Thyroid gland (tissue), 4 donors: ENCODE data around the gene ZNF641.

ENCODE experiments used
- CTCF ChIP-seq, 6 experiments: fragments of 200-600 bp in 3 of 6; fragments of 450-650 bp in 3 of 6; sonication (generic) in 3 of 6; IDR thresholded peaks; one replicate each; pipeline ENCODE4 v1.5.1; 2016 to 2019; ENCODE audit warnings: antibody characterized with exemption in 6 of 6, mild to moderate bottlenecking in 2 of 6, inconsistent platforms in 1 of 6, moderate library complexity in 1 of 6
- POLR2A ChIP-seq, 2 donors: fragments of 450-650 bp; IDR thresholded peaks; one replicate each; pipeline ENCODE4 v1.6.1; 2017; ENCODE audit warnings: antibody characterized with exemption in 2 of 2, mild to moderate bottlenecking in 2 of 2, moderate library complexity in 1 of 2

DNA sequence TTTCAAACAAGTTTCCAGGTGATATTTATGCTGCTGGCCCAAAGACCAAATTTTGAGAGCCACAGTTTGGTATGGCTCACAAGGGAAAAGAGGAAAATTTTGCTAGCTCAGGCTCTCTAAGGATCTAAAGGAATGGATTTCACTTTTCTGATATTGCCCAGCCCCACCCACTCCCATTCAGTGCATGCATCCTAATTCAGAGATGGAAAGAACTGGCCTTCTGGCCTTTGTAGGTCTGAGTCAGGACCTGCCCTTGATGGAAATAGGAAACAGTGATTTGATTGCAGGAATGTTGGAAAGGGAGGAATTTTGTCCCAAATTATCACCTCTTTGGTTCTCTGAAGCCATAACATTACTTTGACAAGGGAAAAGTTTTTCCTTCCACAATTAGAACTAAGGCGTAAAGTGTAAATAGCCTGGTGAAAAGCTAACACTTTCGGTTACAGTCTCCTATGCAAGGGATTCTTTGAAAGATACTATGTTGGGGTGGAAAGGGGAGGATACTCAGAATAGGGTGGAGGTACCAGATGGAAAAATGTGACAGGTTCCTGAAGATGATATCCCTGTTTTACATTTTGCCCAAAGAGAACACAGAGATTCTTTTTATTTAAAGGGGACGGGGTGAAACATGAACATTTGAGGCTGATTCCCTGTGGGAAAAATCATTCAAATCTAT is 11.1 kb downstream of the ZNF641 start:
- TF ChIP-seq CTCF (IDR thresholded peaks at IDR 0.05) (no peak), POLR2A (IDR thresholded peaks at IDR 0.05) (no peak)
